T-helper 2 cell treated with Interferon-gamma antibody and Interleukin-4, amounts not matched to agents 100 ng/mL and 5 ng/mL, for 36 hours (primary cell): Measurements from ENCODE around the gene MLYCD. TPM values are rescaled to one million over a fixed set of nuclear protein-coding genes. Genes with fewer than 3 reads are reported as not detected.
"Not testable (repeated sequence)": the region's sequence is repeated elsewhere in the genome, so short reads cannot be mapped to it uniquely, and the experiment has no call there.

Source experiments
- intact Hi-C: fragments of 100-400 bp; cut with micrococcal nuclease; formaldehyde crosslinking; loops from one replicate; pipeline ENCODE4 v1.15.1; 2023
- total RNA-seq: library from RNA; stranded (reverse); gene quantifications from 2 replicates; pipeline ENCODE4 v1.2.3, GENCODE V29; 2022

MLYCD gene
- total RNA-seq, 1 donor from 2014 or later = 5.8 TPM

- intact Hi-C loops = no loop called here
These were observed 40.4 kb downstream of the MLYCD start for GRCh38 chr16:83939266-83939855.

DNA sequence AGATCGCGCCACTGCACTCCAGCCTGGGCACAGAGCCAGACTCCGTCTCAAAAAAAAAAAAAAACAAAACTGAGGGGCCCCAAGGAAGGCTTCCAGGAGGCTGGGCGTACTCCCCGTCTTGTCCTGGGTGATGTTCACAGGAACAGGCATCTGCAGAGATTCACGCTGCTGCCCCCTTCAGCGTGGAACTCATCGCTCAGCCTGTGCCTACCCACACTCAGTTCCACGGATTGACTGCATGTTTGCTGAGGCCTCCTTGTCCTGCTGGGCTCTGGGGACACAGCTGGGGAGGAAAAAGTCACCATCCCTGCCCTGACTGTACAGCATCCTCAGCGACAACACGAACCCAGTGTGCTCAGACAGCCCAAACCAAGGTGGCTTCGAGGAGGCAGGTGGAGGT lies 41.2 kb downstream of the MLYCD start:
- intact Hi-C loops = no loop called here

- intact Hi-C loops = no loop called here
These were observed 41.9 kb downstream of the MLYCD start for GRCh38 chr16:83940630-83941378.

- intact Hi-C loops = not testable (repeated sequence)
These were observed 42.6 kb downstream of the MLYCD start for GRCh38 chr16:83941546-83941945.

GRCh38 chr16:83942074-83942473 lies 43.2 kb downstream of the MLYCD start:
- intact Hi-C loops = no loop called here

- intact Hi-C loops = no loop called here
These were observed 44.0 kb downstream of the MLYCD start for GRCh38 chr16:83942815-83943515.

DNA sequence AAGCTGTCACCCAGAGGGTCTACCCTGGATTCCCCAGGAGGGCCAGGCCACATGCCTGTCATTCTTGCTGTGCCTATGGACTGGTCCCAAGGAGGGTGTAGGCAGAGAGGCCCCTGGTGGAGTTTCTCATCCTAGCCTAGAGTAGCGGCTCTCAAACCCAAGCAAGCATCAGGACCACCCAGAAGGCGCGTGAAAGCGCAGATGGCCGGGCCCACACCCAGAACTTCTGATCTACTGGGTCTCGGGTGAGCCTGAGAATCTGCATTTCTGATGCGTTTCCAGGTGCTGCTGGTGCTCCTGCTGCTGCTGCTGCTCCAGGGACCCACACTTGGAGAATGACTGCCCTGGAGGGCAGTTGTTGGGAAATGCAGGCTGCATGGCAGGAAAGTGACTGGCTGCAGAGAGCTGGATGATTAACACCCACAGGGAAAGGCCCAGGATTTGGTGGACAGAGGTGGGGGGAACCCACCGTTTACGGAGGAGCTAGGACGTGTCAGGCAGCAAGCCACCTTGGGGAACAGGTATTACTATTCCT lies 44.7 kb downstream of the MLYCD start:
- intact Hi-C loops = no loop called here

DNA sequence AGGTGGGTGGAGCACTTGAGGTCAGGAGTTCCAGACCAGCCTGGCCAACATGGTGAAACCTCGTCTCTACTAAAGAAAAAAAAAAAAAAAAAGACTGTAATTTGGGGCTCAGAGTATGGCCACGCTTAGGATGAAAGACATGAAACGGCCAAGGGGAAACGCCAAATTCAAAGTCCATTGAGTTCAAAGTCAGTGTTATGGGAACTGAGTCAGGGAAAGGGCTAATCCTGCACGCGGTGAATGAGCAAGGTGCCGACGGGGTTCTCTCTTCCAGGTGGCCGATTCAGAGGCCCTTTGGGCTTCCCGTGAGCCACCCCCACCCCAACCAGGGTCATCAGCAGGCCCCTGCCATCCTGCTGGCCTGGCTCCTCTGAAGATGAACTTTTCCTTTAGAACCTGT lies 46.7 kb downstream of the MLYCD start:
- intact Hi-C loops = no loop called here

- intact Hi-C loops = no loop called here
These were observed 47.4 kb downstream of the MLYCD start for GRCh38 chr16:83946154-83946780.

- intact Hi-C loops = no loop called here
These were observed 48.1 kb downstream of the MLYCD start for GRCh38 chr16:83946781-83947566.

DNA sequence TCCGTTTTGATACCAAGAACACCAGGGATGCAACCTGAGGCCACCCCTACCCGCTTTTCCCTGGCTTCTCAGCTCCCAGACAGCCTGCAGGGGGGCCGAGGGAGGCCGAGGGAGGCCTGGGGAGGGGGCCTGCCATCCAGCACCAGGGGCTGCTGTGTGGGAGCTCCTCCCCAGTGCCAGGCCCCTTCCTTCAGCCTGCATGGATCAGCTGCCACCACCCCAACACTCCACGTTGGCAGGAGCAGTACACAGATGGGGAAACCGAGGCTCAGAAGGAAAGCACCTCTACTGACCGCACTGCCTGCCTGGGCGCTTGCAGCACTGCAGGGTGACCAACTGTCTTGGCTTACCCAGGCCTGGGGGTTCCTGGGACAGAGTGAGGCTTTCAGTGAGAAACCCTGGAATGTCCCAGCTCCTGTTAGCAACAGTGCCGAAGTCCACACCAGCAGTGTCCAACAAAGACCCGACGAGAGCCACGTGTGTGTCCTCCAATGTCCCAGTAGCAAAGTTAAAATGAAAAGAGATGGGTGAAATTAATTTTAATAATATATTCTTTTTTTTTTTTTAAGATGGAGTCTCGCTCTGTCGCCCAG lies 48.8 kb downstream of the MLYCD start:
- intact Hi-C loops = no loop called here

DNA sequence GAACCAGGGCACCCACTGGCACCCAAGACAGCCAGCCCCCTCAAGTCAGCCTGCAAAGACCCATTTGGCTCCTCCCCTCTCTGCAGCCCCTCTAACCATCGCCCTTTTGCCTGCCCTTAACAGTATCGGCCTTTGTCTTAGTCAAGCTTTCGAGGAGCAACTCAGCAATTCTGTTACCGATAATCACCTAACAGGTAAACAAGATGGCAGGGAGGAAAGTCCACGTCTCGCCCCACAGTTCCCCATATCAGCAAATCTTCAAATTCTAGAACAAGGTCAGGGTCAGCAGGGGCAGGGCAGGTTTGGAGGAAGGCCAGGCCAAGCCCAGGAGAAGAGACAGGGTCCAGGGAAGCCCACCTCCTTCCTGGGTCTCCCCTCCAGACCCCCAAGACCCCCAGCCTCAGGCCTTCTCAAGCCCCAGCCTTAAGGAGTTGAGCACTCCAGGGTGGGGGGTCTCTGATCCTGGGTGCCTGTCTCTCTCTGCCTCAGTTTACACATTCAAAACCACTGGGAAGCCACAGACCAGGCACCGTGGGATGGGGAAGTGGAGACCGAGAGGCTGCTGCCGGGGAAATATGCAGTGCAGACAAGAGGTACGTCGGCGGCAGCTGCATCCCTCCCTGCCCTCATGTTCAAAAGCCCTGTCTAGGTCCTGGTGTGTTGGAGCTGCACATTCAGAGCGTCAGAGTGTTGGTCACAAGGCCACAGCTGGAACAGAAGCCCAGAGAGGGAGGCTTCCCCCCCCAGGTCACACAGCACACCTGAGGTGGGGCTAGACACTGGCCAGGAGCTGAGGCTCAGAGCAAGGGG lies 50.2 kb downstream of the MLYCD start:
- intact Hi-C loops = no loop called here

DNA sequence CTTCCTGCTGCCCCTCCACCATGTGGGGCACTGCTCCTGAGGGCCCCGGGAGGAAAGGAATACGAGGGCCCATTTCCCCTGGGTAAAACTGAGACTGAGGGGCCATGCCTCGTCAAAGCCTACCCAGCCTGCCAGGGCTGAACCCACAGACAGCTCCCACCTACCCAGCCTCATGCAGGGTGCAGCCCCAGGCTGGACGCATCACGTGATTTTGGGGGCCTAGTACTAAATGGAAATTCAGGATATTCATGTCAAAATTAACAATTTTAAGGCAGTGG lies 50.7 kb downstream of the MLYCD start:
- intact Hi-C loops = no loop called here

- intact Hi-C loops = not testable (repeated sequence)
These were observed 52.0 kb downstream of the MLYCD start for GRCh38 chr16:83950862-83951399.

GRCh38 chr16:83951544-83951943 lies 52.6 kb downstream of the MLYCD start:
- intact Hi-C loops = no loop called here

GRCh38 chr16:83952587-83952939 lies 53.6 kb downstream of the MLYCD start:
- intact Hi-C loops = no loop called here

DNA sequence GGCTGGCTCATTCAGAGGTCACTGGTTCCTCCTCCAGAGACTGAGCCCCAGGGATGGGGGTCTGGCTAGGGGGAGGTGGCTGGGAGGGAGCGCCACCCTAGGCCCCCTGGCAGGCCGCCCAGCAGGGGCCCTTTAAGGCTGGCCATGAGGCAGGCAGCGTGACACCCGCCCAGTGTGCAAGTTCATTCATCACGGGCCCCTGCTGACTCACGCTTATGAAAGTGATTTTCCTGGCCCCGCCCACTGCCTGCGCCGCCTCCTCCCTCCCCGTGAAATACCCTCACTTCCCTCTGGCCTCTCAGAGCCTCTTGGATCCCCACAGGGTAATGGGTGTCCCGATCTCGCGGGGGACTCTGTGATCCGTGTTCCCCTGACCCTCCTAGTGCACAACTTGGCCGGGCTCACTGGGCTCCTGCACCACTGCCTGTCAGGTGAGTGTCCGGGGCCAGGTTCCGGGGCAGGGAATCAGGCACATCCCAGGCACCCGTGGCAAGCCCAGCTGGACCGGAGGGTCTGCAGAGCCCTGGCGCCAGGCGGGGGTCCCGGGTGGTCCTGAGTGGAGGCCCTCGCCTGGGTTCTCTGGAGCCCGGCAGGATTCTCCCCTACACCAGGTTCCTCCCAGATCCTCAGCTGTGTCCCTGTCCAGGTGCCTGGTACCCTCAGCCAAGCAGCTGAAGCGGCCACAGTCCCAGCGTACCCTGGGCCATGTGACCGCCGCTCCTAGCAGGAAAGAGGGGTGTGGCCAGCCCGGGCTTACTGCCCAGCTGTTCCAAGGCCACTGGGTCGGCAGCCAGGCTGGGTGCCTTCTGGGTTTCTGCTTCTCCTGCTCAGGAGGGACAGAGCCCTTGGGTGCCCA lies 54.3 kb downstream of the MLYCD start, which contains the start of gene OSGIN1:
TSS of gene OSGIN1 (plus strand) at position 301 of the 856 bp plus-strand sequence. CDS start 4,432 bp downstream, outside the sequence.
- intact Hi-C loops = loop anchor here (1.0 kb wide), 2 partner anchors 54 to 127 kb away; partner anchors contain the start of gene MLYCD

GRCh38 chr16:83953796-83954576 lies 55.1 kb downstream of the MLYCD start:
- intact Hi-C loops = loop anchor here (1.0 kb wide), 2 partner anchors 55 to 128 kb away; partner anchors contain the start of gene MLYCD
